ENCODE data around the gene GARS1.

GRCh38 chr7:30662431-30662939 lies 67.8 kb downstream of the GARS1 start:
- TF ChIP-seq ZNF274 (IDR thresholded peaks at IDR 0.05; ENCODE audit: low read depth, low read length) (no peak), YY1 (IDR thresholded peaks at IDR 0.05; ENCODE audit: insufficient read depth, insufficient read length) (no peak), SUZ12 (IDR thresholded peaks at IDR 0.05; ENCODE audit: extremely low read depth, insufficient read depth, insufficient read length) (no peak)
